Occipital lobe (tissue), 2 donors: Measurements from ENCODE around the gene RRP1. TPM values are rescaled to one million over a fixed set of nuclear protein-coding genes. Genes with fewer than 3 reads are reported as not detected.

Source experiments
- DNase-seq: peaks from one replicate; lab custom pipeline; 2025; lab: John Stamatoyannopoulos, UW
- total RNA-seq: library from RNA; depleted of rRNA; stranded (reverse); fragments of >200 nt; gene quantifications from one replicate; pipeline ENCODE4 v1.2.3, GENCODE V29; 2014

The RRP1 gene
- total RNA-seq, 1 donor from 2014 or later, result 14.0 TPM

DNA sequence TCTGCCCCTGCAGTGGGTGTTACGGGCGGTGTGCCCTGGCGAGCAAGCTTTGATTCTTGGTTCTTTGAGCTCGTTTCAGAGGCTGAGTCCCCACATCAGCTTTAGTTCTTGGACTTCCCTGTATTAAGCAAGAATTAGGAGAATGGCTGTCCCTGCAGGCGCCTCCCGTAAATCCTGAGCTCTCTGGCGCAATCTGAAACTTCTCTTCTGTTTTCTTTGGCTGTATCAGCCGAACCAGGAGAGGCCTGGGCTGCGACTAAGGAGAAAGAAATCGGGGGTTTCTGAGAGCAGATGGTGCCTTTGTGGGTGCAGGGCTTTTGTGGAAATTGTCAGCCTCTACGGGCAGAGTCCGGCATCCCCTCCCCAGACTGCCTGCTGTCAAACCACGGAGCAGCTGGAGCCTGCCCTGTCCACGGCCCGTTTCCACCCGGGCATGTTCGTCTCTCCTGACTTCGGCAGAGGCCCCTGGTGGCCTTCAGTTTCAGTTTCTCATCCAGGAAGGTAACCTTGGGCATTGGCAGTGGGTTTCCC lies 31.2 kb upstream of the RRP1 start:
- no peak for DNase-seq

DNA sequence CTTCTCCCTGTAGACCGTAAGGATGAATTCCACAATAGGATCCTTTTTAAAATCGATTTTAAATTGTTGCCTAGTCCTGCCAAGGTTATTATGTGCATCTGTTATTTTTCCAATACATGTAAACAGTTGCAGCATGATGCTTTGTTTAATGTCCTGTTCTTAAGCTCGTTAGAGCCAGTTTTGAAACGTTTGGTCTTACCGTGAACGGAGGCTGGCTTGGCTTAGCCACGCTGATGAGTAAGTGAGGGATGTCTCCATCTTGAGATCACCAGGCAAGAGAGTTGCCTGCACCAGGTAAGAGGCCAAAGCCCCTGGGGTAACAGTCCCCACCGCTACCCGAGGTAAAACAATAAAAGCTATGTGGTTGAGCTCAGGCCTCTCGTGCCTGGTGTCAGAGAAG lies 30.6 kb upstream of the RRP1 start:
- no peak for DNase-seq

DNA sequence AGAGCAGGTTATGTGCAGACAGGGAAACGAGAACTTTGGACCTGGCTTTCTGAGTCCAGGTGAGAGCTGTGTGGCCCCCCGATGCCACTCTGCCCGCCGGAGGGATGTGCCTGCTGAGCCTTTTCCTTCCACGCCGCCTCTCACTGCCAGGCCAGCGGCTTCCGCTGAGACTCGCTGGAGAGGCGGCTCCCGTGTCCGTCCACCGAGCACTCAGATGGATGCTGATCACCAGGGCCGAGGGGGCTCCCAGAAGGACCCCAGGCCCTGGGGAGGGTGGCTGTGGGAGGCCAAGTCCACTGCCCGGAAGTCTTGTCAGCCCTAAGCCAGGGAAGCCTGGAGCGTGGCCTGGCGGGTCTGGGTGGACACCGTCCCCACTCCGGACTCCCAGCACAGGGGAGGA lies 29.7 kb upstream of the RRP1 start:
- DNase-seq, result no peak

DNA sequence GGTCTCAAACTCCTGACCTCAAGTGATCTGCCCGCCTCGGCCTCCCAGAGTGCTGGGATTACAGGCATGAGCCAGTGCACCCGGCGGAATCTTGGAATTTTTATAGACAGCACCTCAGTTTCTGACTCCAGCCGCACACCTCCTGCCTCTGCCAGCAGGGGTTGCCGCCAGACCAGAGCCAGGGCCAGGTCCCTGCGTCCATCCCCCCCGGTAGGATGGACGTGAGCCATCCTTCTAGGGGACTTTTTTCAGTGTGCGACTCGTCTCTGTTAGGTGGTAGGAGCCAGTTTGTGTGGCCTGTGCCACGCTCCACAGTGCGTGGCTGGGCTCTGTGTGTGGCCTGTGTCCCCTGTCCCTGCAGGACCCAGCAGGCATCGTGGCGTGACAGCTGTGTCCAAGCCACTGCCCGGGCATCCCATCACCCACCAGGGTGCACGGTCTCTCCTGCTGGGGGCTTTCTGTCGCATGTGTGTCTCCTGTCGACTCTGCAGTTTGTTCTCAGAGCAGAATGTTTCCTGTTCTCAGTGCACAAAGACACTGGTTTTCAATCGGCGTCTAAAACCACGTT lies 28.9 kb upstream of the RRP1 start:
- no peak for DNase-seq

DNA sequence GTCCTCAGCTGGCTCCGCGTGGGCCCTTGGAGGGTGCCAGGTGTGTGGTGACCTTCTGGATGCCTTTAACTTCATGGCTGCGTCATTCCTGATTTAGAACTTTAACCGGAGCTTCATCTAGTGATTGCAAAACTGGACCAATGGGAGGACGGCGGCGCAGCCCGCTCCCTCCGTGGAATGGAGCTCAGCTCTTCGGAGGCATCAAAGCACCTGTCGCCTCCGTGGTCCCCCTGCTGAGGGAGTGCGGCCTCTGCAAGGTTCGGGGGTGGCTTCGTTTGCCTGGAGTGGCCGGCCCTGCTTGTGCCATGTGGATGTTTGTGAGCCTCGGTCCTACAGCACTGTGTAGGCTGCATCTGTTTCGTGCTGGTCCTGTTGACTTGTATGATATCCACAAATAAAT lies 27.5 kb upstream of the RRP1 start:
- no peak for DNase-seq

DNA sequence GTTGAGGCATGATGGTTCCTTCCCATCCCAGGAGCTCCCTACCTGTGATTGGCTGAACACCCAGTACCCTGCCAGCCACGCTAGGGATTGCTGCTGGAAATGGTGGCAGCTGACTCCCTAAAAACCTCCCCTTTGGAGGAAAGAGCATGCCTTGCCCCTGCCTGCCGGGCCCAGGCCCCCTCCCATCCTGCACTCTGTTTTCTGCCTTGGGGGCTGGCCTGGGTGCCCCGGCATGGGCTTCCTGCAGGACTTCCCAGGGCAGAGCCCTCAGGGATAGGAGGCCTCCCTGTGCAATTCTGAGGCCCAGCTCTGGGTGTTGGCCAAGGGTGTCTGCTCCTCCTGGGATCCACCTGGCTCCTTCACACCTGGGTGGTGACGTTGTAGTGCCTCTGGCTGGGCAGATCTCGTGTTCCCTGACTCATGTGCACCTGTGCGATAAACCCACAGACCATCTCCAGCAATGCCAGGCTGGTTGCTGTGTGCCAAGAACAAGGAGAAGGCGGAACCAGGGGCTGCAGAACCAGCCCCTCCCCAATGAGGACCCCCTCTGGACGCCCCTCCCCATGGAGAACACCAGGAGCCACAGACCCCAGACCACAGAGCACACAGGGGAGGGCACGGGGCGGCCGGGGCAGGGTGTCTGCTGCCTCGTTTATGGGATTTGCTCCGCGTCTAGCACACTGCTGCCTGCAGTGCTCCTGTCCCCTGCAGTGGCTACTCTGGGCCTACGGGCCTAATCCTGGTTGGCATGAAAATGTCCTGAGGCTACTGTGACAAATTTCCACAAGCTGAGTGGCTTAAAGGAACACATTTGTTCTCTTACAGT lies 26.9 kb upstream of the RRP1 start:
- no peak for DNase-seq

DNA sequence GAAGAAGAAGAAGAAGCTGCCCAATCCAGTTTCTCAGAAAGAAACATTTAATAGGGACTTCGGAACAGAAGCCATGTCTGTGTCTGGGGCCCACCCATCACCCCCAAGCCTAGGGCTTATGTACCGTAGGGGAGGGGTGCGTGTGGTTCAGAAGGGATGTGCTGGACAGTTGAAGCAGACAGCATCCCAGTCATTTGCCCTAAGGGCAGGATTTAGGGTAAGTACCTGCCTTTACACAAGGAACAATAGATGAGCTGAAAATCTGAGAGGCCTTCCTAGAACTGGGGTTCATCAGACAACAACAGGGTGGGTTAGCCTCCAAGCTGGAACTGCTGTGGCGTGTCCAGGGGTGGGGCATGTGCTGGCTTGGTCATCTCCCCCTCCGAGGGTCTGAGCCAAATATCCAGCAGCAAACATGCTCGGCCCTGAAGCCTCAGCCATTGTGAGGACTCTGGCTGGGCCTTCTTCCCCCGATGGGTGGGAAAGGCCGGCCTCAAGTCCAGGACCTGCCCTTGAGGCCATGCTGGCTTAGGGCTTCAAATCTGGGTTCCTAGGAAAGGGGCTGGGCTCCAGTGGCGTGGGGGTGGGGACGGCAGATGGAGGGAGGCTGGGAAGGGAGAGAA lies 25.4 kb upstream of the RRP1 start:
- no peak for DNase-seq

DNA sequence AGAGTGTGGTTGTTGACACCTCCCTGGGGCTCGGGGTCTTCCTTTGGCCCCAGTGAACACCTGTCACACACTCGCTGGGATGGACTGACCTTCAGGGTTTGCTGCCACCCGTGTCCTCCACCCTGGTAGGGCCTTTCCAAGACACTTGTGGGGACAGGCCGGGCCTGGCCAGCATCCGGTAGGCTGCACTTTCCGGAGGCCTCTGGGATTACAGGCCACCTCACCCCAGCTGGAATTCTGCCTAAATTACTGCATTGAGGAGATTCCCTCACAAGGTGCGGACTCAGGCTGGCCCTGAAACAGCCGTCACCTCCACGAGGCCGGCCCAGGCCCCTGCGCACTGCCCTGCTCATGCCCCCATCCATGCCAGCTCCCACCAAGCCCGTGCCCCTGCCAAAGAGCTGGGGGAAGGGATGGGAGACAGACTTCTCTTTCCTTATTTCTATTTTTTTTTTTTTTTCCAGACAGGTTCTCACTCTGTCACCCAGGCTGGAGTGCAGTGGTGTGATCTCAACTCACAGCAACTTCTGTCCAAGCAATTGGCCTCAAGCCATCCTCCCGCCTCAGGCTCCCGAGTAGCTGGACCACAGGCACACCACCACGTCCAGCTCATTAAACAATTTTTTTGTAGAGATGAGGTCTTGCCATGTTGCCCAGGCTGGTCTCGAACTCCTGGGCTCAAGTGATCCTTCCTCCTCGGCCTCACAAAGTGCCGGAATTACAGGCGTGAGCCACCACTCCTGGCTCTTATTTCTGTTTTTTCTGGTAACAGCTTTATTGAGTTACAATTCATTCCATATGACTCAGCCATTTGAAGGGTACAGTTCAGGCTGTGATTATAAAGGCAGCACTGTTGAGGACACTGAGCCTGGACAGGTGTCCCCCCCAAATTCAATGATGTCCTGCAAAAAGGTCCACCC lies 24.5 kb upstream of the RRP1 start:
- DNase-seq, result no peak

DNA sequence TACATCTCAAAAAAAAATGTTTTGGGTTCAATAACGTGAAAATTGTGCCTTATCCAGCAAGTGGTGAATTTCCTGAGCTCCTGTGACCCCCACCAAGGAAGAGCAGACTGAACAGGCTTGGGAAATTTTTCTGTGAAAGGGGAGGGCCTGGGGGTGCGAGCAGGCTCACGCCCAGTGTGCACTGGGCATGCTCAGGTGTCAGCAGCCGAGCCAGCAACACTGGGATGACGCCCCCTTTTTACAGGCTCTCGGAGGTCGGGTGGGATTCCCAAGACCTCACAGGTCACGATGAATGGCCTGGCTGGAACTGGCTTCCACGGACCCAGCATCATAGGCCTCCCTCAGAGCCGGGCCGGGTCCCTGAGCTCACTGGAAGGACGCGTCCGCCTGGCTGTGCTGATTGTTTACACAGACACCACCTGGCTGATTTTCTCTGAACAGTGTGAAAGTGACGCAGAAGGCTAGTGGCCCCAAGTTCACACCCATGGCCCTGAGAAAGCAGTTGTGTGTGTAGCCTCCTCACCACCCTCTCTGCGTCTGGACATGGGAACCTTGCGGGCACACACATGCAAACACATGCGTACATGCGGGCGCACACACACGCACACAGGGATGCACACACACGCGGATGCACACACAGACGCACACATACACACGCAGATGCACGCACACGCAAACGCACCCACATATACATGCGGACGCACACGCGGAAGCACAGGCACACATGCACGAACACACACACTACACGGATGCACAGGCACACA lies 22.5 kb upstream of the RRP1 start:
- DNase-seq, result no peak

DNA sequence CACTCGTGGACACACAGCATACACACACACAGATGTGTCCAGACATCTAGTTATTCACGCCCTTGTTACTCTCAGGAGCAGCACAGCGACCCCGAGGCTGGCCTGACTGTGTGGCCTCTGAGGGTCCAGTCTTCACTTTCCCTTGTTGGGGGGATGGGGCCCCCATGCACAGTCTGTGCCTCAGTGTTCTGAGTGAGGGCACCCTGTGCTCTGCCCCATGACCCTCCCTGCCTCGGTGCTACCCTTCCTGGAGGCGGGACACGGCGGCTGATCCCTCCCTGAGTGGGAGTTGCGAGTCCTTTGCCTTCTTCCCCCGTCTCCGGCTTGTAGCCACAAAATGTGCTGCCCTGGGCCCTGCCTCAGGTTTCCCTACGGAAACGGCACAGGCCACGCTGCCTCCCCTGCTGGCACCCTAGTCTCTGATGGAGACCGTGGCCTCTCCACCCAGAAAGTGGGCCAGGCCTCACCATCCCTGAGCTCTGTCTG lies 21.8 kb upstream of the RRP1 start:
- no peak for DNase-seq

DNA sequence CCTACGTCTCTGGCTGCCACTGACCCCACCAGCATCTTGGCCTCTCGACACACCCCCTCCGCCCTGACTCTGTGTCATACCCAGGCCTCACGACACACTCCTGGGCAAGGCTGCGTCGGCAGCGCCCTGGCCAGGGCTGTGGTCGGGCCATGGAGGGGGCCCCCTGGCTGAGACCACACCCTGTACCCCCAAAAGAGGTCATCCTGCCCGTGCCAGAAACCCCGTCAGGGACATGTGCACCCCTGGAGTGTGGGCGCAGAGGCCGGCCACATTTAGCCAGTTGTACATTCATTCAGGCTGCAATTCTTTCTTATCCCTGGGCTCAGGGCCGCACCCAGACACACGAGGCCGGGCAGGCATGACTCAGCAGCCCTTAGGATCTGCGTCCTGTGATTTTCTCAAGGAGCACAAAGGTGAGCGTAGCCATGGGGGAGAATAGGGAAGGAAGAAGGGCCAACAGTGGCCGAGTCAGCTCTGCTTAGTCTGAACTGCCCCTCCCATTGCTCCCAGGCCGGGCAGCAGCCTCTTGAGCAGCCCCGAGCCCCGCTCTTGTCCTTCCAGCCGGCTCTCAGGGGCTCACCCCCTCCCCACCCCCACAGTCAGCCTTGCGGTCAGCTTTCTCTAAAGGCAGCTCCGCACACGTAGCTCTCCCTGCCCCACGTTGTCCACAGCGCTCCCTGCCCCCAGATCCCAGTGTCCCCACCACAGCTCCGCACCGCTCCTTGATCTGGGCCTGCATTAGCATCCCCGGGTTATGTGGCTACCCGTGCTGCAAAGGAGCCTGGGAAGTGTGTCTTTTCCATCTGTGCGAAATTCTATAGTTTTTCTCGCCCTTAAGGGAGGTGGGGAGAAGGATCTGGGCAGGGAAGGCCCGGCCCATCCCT lies 21.2 kb upstream of the RRP1 start:
- DNase-seq, result no peak

DNA sequence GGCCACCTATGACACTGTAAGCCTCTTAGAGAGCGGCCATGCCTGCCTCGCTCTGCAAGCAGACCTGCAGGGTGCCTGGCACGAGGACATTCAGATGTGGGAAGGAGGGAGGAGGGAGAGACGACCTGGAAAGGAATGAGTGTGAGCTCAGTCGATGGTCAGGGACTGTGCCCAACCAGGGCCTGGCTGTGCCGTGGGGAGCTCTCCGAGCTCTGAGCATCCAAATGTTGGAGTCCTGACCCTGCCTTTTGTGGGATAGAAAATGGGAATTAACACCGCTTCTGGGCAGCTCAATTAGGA lies 20.6 kb upstream of the RRP1 start:
- no peak for DNase-seq

DNA sequence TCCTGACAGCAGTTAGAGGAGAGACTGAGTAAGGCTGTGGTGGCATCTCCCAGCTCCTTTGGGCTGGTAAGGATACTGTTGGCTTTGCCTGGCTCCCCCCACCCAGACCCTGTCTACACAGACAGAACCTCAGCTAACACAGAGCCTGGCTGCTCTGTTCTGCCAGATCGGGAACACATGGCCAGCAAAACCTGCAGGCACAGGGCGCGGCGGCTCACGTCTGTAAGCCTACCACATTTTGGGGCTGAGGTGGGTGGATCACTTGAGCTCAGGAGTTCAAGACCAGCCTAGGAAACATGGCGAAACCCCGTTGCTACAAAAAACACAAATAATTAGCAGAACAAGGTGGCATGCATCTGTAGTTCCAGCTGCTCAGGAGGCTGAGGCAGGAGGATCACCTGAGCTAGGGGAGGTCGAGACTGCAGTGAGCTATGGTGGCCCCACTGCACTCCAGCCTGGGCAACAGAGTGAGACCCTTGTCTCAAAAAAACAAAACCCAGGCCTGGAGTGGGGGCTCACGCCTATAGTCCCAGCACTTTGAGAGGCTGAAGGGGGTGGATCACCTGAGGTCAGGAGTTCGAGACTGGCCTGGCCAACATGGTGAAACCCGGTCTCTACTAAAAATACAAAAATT lies 19.9 kb upstream of the RRP1 start:
- no peak for DNase-seq

DNA sequence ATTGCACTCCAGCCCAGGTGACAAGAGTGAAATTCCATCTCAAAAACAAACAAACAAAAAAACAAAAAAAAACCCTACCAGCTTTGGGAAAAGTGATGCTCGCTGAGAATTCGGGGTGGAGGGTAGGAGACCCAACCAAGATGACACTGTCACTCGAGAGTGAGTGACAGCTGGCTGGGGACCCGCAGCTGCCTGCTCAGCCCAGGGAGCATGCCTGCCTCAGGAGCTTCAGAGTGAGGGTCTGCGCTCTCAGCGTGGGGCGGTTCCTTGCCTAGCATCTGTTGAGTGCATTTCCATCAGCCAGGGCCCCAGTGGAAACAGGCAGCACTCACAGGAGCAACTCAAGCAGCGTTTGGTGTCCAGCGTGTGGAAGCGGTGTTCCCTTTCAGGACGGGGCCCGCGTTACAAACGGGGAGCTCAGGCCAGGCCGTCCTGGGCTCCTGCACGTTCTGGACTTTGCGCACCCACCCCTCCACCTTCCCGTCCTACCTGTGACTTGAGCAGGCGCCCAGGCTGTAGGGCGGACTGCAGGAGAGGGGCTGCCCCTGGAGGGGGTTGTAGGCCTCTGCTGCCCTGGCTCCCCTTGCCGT lies 19.2 kb upstream of the RRP1 start:
- no peak for DNase-seq

DNA sequence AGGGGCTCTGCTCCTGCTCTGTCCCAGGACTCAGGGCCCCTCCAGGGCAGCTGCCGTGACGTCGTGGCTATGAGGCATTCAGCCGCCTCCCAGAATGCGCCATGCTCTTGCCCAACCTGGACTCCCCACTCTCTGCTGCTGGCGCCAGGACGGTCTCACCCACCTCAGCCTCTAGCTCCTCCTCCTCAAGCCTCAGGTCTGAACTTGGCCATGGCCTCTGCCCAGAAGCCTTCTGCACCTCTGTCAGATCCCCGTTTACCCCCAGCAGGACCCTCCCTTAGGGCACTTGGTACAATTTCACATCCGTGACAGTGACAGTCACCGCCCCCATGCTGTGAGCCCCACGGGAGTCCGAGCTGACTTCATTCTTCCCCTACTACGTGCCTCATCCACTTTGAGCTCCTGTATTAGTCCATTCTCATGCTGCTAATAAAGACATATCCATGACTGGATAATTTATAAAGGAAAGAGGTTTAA lies 18.1 kb upstream of the RRP1 start:
- no peak for DNase-seq

DNA sequence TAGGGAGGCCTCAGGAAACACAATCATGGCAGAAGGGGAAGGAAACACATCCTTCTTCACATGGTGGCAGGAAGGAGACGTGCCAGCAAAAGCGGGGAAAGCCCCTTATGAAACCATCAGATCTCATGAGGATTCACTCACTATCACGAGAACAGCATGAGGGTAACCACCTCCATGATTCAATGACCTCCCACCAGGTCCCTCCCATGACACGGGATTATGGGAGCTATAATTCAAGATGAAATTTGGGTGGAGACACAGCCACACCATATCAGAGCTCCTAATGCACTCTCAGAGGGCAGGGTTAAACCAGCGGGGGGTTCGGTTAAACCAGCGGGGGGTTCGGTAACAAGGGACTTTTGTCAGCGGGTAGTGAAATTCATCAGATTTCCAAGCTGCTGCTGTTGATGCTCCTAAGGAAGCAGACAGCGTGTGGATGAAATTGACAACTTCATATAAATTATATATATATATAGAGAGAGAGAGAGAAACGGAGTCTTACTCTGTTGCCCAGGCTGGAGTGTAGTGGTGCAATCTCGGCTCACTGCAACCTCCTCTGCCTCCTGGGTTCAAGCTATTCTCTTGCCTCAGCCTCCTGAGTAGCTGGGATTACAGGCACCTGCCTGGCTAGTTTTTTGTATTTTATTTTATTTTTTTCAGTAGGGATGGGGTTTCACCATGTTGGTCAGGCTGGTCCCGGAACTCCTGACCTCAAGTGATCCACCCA lies 17.5 kb upstream of the RRP1 start:
- DNase-seq, result no peak

DNA sequence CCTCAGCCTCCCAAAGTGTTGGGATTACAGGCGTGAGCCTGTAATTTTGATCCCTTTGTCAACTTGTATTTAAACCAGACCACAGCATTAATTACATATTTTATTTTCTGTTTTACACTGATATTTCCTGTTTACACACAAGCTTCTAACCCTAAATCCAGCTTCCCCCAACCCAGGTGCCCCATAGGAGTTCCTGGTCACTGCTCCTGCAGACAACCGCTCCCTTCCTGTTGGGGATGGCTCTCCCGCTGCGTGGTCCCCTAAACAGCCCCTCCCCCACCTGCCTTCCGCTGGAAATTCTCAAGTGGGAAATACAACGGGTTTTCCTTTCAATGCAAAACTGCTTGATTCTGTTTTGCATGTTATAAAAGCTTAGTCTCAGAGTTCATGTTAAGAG lies 17.0 kb upstream of the RRP1 start:
- DNase-seq, result no peak

DNA sequence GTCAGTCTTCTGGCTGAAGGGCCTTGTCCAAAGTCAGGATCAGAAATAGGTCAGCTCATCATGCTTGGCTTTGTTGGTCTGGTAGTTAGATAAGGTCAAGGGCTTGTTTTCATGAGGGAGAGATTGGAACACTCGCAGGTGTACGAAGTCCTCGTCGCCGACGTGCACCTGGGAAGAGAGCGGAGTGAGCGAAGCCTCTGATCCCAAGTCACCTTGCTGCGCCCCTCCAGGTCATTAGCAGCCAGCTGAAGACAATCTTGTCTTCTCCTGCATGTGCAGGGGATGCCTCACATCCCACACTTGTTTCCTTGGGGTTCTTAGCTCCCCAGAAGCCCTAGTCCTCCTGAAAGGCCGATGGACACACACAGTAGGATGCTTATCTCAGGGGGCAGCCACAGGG lies 15.2 kb upstream of the RRP1 start:
- DNase-seq, result no peak
